GM19452 (cell line): ENCODE data around the gene ESM1.

Experiments
- ATAC-seq: cut with Tn5 transposase; IDR thresholded peaks from one replicate; pipeline ENCODE4 v1.9.1; 2021; ENCODE audit not compliant: unreplicated experiment

Gene ESM1

GRCh38 chr5:54988218-54988617 is 2.8 kb upstream of the ESM1 start:
- ATAC-seq, result no peak

GRCh38 chr5:54986269-54986654 is 869 bp upstream of the ESM1 start:
- ATAC-seq, result no peak

- ATAC-seq, result no peak
These were observed 3.5 kb downstream of the ESM1 start for GRCh38 chr5:54981928-54982327.

- no peak for ATAC-seq
These were observed 9.7 kb downstream of the ESM1 start for GRCh38 chr5:54975701-54976100.

GRCh38 chr5:54969856-54970828 is 15.3 kb downstream of the ESM1 start:
- no peak for ATAC-seq

GRCh38 chr5:54969242-54969641 is 16.2 kb downstream of the ESM1 start:
- ATAC-seq, result no peak

GRCh38 chr5:54965806-54966205 is 19.6 kb downstream of the ESM1 start:
- no peak for ATAC-seq

- ATAC-seq, result no peak
These were observed 21.0 kb downstream of the ESM1 start for GRCh38 chr5:54964405-54964804.

GRCh38 chr5:54959673-54960418 is 25.5 kb downstream of the ESM1 start:
- ATAC-seq, result no peak

- ATAC-seq, result no peak
These were observed 28.5 kb downstream of the ESM1 start for GRCh38 chr5:54956922-54957321.

GRCh38 chr5:54947187-54947586 is 38.2 kb downstream of the ESM1 start:
- ATAC-seq, result no peak

- ATAC-seq, result no peak
These were observed 39.0 kb downstream of the ESM1 start for GRCh38 chr5:54946306-54946819.

GRCh38 chr5:54944364-54944763 is 41.0 kb downstream of the ESM1 start:
- ATAC-seq, result no peak

- ATAC-seq, result no peak
These were observed 43.2 kb downstream of the ESM1 start for GRCh38 chr5:54942064-54942778.

GRCh38 chr5:54936201-54936600 is 49.2 kb downstream of the ESM1 start:
- ATAC-seq, result no peak

- no peak for ATAC-seq
These were observed 52.6 kb downstream of the ESM1 start for GRCh38 chr5:54932789-54933188.

GRCh38 chr5:54930736-54931135 is 54.7 kb downstream of the ESM1 start:
- ATAC-seq, result no peak
